Central memory CD8-positive, alpha-beta T cell (primary cell): ENCODE measurements around the gene ERCC1.

Experiments
- ATAC-seq: fragments of 150-1000 bp; cut with Tn5 transposase; replicated peaks from 2 replicates; pipeline ENCODE4 v1.10.0; 2022; ENCODE audit warnings: mild to moderate bottlenecking, moderate FRiP score, moderate number of reproducible peaks; ENCODE audit not compliant: poor library complexity, severe bottlenecking; ENCODE audit errors: extremely low read depth
- DNase-seq, 2 donors: peaks; one replicate each; pipeline ENCODE4 v3.0.0; 2021; ENCODE audit warnings: low spot score in 2 of 2
- H3K27ac Mint-ChIP-seq: one replicate; pipeline ENCODE4 v1.8.0; 2022; ENCODE audit warnings: low read depth, mild to moderate bottlenecking, moderate library complexity, mixed read lengths
- H3K27me3 Mint-ChIP-seq: one replicate; pipeline ENCODE4 v1.8.0; 2022; ENCODE audit warnings: mixed read lengths
- H3K36me3 Mint-ChIP-seq: one replicate; pipeline ENCODE4 v1.8.0; 2022; ENCODE audit warnings: mild to moderate bottlenecking, moderate library complexity, mixed read lengths; ENCODE audit not compliant: insufficient read depth
- H3K4me1 Mint-ChIP-seq: one replicate; pipeline ENCODE4 v1.8.0; 2022; ENCODE audit warnings: mixed read lengths
- H3K4me3 Mint-ChIP-seq: one replicate; pipeline ENCODE4 v1.8.0; 2022; ENCODE audit warnings: mild to moderate bottlenecking, moderate library complexity, mixed read lengths
- H3K9me3 Mint-ChIP-seq: one replicate; pipeline ENCODE4 v1.8.0; 2022; ENCODE audit warnings: mixed read lengths

Gene ERCC1

GRCh38 chr19:45423589-45424190 lies at the start of gene ERCC1:
Gene ERCC1, minus strand, starts transcription at chr19:45423917. Its CDS starts 543 bp downstream, at chr19:45423374.
- Mint-ChIP-seq H3K4me3 (peak within 1 kb of the TSS; percentile 97), H3K27me3 (no peaks in the 10 kb centered on the region), H3K27ac (peak within 1 kb of the TSS; percentile 96), H3K36me3 (peaks cover 15% of the 10 kb centered on the region), H3K9me3 (no peaks in the 10 kb centered on the region), H3K4me1 (peaks cover 47% of the 10 kb centered on the region)
- DNase-seq = peak; percentile 53 to 60
- ATAC-seq = peak; percentile 57

- Mint-ChIP-seq H3K36me3 (peaks cover 92% of the 10 kb centered on the region), H3K4me1 (peaks cover 83% of the 10 kb centered on the region), H3K4me3 (peak overlapping the region; percentile 95), H3K27me3 (no peaks in the 10 kb centered on the region), H3K27ac (peak overlapping the region; percentile 99), H3K9me3 (no peaks in the 10 kb centered on the region)
- DNase-seq (no peak), ATAC-seq (no peak)
Observed at GRCh38 chr19:45473367-45473681, 49.6 kb upstream of the ERCC1 start.

GRCh38 chr19:45472563-45473366 lies 49.0 kb upstream of the ERCC1 start:
- no peaks in the 10 kb centered on the region for H3K27me3 Mint-ChIP-seq
- no peak for ATAC-seq
- peaks cover 93% of the 10 kb centered on the region for H3K36me3 Mint-ChIP-seq

GRCh38 chr19:45471931-45472562 lies 48.3 kb upstream of the ERCC1 start:
- Mint-ChIP-seq H3K4me3 (peak overlapping the region; percentile 95), H3K4me1 (peaks cover 84% of the 10 kb centered on the region), H3K36me3 (peaks cover 95% of the 10 kb centered on the region), H3K27ac (peak overlapping the region; percentile 99), H3K27me3 (no peaks in the 10 kb centered on the region), H3K9me3 (no peaks in the 10 kb centered on the region)
- ATAC-seq (no peak), DNase-seq (no peak)

More at GRCh38 chr19:45472563-45473366, 49.0 kb upstream of the ERCC1 start:
- Mint-ChIP-seq H3K27ac (peak overlapping the region; percentile 99), H3K9me3 (no peaks in the 10 kb centered on the region), H3K4me1 (peaks cover 83% of the 10 kb centered on the region), H3K4me3 (peak overlapping the region; percentile 95)
- peak in 1 of 2 donors; percentile 29 for DNase-seq

GRCh38 chr19:45471111-45471930 lies 47.6 kb upstream of the ERCC1 start:
- H3K4me1 Mint-ChIP-seq = peaks cover 80% of the 10 kb centered on the region
- ATAC-seq (no peak), DNase-seq (no peak)
- H3K27ac Mint-ChIP-seq = peak overlapping the region; percentile 99
- H3K36me3 Mint-ChIP-seq = peaks cover 92% of the 10 kb centered on the region
- peak overlapping the region; percentile 95 for H3K4me3 Mint-ChIP-seq
- H3K27me3 Mint-ChIP-seq = no peaks in the 10 kb centered on the region
- no peaks in the 10 kb centered on the region for H3K9me3 Mint-ChIP-seq

- no peak for DNase-seq
- Mint-ChIP-seq H3K9me3 (no peaks in the 10 kb centered on the region), H3K27me3 (no peaks in the 10 kb centered on the region), H3K27ac (peak overlapping the region; percentile 99), H3K36me3 (peaks cover 86% of the 10 kb centered on the region), H3K4me3 (peak overlapping the region; percentile 95), H3K4me1 (peaks cover 78% of the 10 kb centered on the region)
- ATAC-seq = no peak
Observed at GRCh38 chr19:45470762-45471081, 47.0 kb upstream of the ERCC1 start.

- peaks cover 74% of the 10 kb centered on the region for H3K4me1 Mint-ChIP-seq
- peaks cover 81% of the 10 kb centered on the region for H3K36me3 Mint-ChIP-seq
- DNase-seq = peak in 1 of 2 donors; percentile 29
Observed at GRCh38 chr19:45469945-45470761, 46.4 kb upstream of the ERCC1 start.

GRCh38 chr19:45469132-45469944 lies 45.6 kb upstream of the ERCC1 start:
- no peaks in the 10 kb centered on the region for H3K27me3 Mint-ChIP-seq
- ATAC-seq (peak; percentile 59), DNase-seq (peak; percentile 86 to 96)
- no peaks in the 10 kb centered on the region for H3K9me3 Mint-ChIP-seq
- H3K36me3 Mint-ChIP-seq = peaks cover 73% of the 10 kb centered on the region
- H3K27ac Mint-ChIP-seq = peak overlapping the region; percentile 99
- peak overlapping the region; percentile 95 for H3K4me3 Mint-ChIP-seq
- H3K4me1 Mint-ChIP-seq = peaks cover 66% of the 10 kb centered on the region

More at GRCh38 chr19:45469945-45470761, 46.4 kb upstream of the ERCC1 start:
- no peaks in the 10 kb centered on the region for H3K27me3 Mint-ChIP-seq
- H3K27ac Mint-ChIP-seq = peak overlapping the region; percentile 99
- no peak for ATAC-seq
- peak overlapping the region; percentile 95 for H3K4me3 Mint-ChIP-seq
- no peaks in the 10 kb centered on the region for H3K9me3 Mint-ChIP-seq

GRCh38 chr19:45468803-45469131 lies 45.0 kb upstream of the ERCC1 start:
- H3K27ac Mint-ChIP-seq = peak overlapping the region; percentile 99
- H3K4me3 Mint-ChIP-seq = peak overlapping the region; percentile 95
- peak; percentile 45 for ATAC-seq
- no peak for DNase-seq
- H3K4me1 Mint-ChIP-seq = peaks cover 60% of the 10 kb centered on the region
- H3K9me3 Mint-ChIP-seq = no peaks in the 10 kb centered on the region
- no peaks in the 10 kb centered on the region for H3K27me3 Mint-ChIP-seq
- H3K36me3 Mint-ChIP-seq = peaks cover 67% of the 10 kb centered on the region

- Mint-ChIP-seq H3K27me3 (no peaks in the 10 kb centered on the region), H3K4me3 (peak overlapping the region; percentile 95), H3K27ac (peak overlapping the region; percentile 99), H3K4me1 (peaks cover 56% of the 10 kb centered on the region), H3K36me3 (peaks cover 62% of the 10 kb centered on the region), H3K9me3 (no peaks in the 10 kb centered on the region)
- peak in 1 of 2 donors; percentile 64 for DNase-seq
- peak; percentile 14 for ATAC-seq
Observed at GRCh38 chr19:45468159-45468651, 44.5 kb upstream of the ERCC1 start.
